ENCODE measurements around the gene KCTD16. TPM values are rescaled to one million over a fixed set of nuclear protein-coding genes. Genes with fewer than 3 reads are reported as not detected.

KCTD16 gene
- total and polyA plus RNA-seq, 8 donors: 0.57 to 6.6 (median 3.2) TPM

GRCh38 chr5:144247131-144247530 lies 76.5 kb downstream of the KCTD16 start:
- DNase-seq: no peak
- no peak for TF ChIP-seq CTCF (IDR thresholded peaks at IDR 0.05)
- no peak for FAIRE-seq
- intact Hi-C loops (cut with DNase I): no loop called here
- H3K36me3 ChIP-seq: no peaks in the 10 kb centered on the region
- no peak overlapping the region for H3K27ac ChIP-seq
- H3K27me3 ChIP-seq: no peaks in the 10 kb centered on the region
- no peak for ATAC-seq
- H3K4me1 ChIP-seq: peaks cover 0 to 11% (median 8%) of the 10 kb centered on the region in 3 donors
- H3K4me3 ChIP-seq: no peak overlapping the region
- no peaks in the 10 kb centered on the region for H3K9me3 ChIP-seq

DNA sequence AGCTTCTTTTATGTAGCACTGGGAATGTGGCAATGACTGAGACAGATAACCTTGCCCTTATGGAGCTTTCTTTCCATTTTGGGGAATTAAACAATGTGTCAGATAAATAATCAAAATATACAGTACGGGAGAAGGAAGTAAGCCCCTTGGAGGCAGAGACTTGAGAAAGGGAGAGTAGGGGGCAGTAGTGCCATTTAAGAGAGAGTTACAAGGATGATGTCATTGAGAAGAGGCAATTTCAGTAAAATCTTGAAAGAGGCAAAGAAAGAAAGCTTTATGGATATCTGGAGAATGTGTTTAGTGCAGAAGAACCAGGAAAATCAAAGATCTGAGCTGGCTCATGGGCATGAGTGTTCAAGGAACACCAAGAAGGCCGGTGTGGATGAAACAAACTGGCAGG lies 77.3 kb downstream of the KCTD16 start:
- ATAC-seq (peak in 1 of 4 donors; percentile 50), DNase-seq (no peak), FAIRE-seq (no peak)
- Histone ChIP-seq H3K36me3 (no peaks in the 10 kb centered on the region), H3K27ac (no peak overlapping the region), H3K9me3 (no peaks in the 10 kb centered on the region), H3K27me3 (no peaks in the 10 kb centered on the region), H3K4me3 (no peak overlapping the region), H3K4me1 (peaks cover 0 to 11% (median 8%) of the 10 kb centered on the region in 3 donors)
- 89 to 95% methylated on average over 2 of the region's 2 CpGs for WGBS, 2 donors
- no peak for TF ChIP-seq CTCF (IDR thresholded peaks at IDR 0.05)
- intact Hi-C loops (cut with DNase I): no loop called here

- peak in 2 of 4 donors; percentile 18 to 22 for ATAC-seq
- Histone ChIP-seq H3K4me3 (no peak overlapping the region), H3K36me3 (no peaks in the 10 kb centered on the region), H3K27me3 (no peaks in the 10 kb centered on the region), H3K4me1 (peaks cover 0 to 11% (median 8%) of the 10 kb centered on the region in 3 donors), H3K27ac (no peak overlapping the region), H3K9me3 (no peaks in the 10 kb centered on the region)
- no peak for DNase-seq
- no peak for FAIRE-seq
- WGBS, 2 donors: 47 to 49% methylated on average over 2 of the region's 2 CpGs
- intact Hi-C loops (cut with DNase I): no loop called here
- no peak for TF ChIP-seq CTCF (IDR thresholded peaks at IDR 0.05)
These were observed 79.2 kb downstream of the KCTD16 start for GRCh38 chr5:144249755-144250464.

GRCh38 chr5:144254552-144254951 lies 83.9 kb downstream of the KCTD16 start:
- H3K36me3 ChIP-seq: no peaks in the 10 kb centered on the region

More at GRCh38 chr5:144254552-144254951, 83.9 kb downstream of the KCTD16 start:
- ATAC-seq: peak in 1 of 4 donors; percentile 55
- Histone ChIP-seq H3K27me3 (no peaks in the 10 kb centered on the region), H3K9me3 (no peaks in the 10 kb centered on the region), H3K4me3 (no peak overlapping the region), H3K27ac (no peak overlapping the region), H3K4me1 (peaks cover 0 to 6% (median 3%) of the 10 kb centered on the region in 3 donors)
- 78 to 87% methylated on average over 2 of the region's 2 CpGs for WGBS, 2 donors
- no peak for FAIRE-seq
- DNase-seq: no peak
- no peak for TF ChIP-seq CTCF (IDR thresholded peaks at IDR 0.05)
- intact Hi-C loops (cut with DNase I): no loop called here
